Subcutaneous adipose tissue (tissue), 4 donors: Measurements from ENCODE around the gene SUSD1. TPM values are rescaled to one million over a fixed set of nuclear protein-coding genes. Genes with fewer than 3 reads are reported as not detected.

Experiments
- CTCF ChIP-seq: fragments of 450-650 bp; IDR thresholded peaks from one replicate; pipeline ENCODE4 v1.5.1; 2016; ENCODE audit warnings: low read depth, mild to moderate bottlenecking, control low read depth, antibody characterized with exemption, moderate library complexity
- total RNA-seq, 4 donors: library from RNA; depleted of rRNA; stranded (reverse); fragments of >200 nt; gene quantifications; one replicate each; pipeline ENCODE4 v1.1.0, GENCODE V29; 2016

SUSD1 gene
- total RNA-seq, 4 donors from 2014 or later = 8.4 to 24.6 (median 16.3) TPM

- no peak for TF ChIP-seq CTCF
Measured at GRCh38 chr9:112093870-112094216, 81.3 kb downstream of the SUSD1 start.

- TF ChIP-seq CTCF = no peak
Measured at GRCh38 chr9:112093147-112093869, 81.8 kb downstream of the SUSD1 start.

GRCh38 chr9:112091810-112092209, 83.3 kb downstream of the SUSD1 start:
- no peak for TF ChIP-seq CTCF

GRCh38 chr9:112087506-112087905, 87.6 kb downstream of the SUSD1 start:
- TF ChIP-seq CTCF = no peak

- TF ChIP-seq CTCF = no peak
Measured at GRCh38 chr9:112086627-112087026, 88.5 kb downstream of the SUSD1 start.

- TF ChIP-seq CTCF = no peak
Measured at GRCh38 chr9:112084907-112085306, 90.2 kb downstream of the SUSD1 start.

GRCh38 chr9:112084334-112084733, 90.8 kb downstream of the SUSD1 start:
- no peak for TF ChIP-seq CTCF
